NCI-H1048 (cell line): ENCODE measurements around the gene CENPT.
"Not testable (repeated sequence)": the region's sequence is repeated elsewhere in the genome, so short reads cannot be mapped to it uniquely, and the experiment has no call there.

Experiments
- DNase-seq: peaks from one replicate; lab custom pipeline; 2025; lab: John Stamatoyannopoulos, UW

Gene CENPT

GRCh38 chr16:67846320-67847063 is 1.0 kb downstream of the CENPT start, which contains the start of gene NUTF2:
Gene NUTF2, plus strand, starts transcription at chr16:67846933. Its CDS starts 18,198 bp downstream, at chr16:67865131.
- DNase-seq, result peak; percentile 70

- DNase-seq, result no peak
These were observed 1.5 kb downstream of the CENPT start for GRCh38 chr16:67846063-67846319.

- DNase-seq, result no peak
These were observed 2.0 kb downstream of the CENPT start for GRCh38 chr16:67845291-67846062.

- DNase-seq, result no peak
These were observed 3.0 kb downstream of the CENPT start for GRCh38 chr16:67844497-67844896.

GRCh38 chr16:67843343-67843765 is 4.1 kb downstream of the CENPT start:
- no peak for DNase-seq

GRCh38 chr16:67842509-67843342 is 4.8 kb downstream of the CENPT start:
- no peak for DNase-seq

GRCh38 chr16:67841816-67842508 is 5.5 kb downstream of the CENPT start, which contains the start of gene THAP11:
Gene THAP11, plus strand, starts transcription at chr16:67842320. Its CDS starts 235 bp downstream, at chr16:67842555.
- DNase-seq, result peak; percentile 39

- no peak for DNase-seq
These were observed 6.2 kb downstream of the CENPT start for GRCh38 chr16:67841198-67841815.

GRCh38 chr16:67837811-67838210 is 9.7 kb downstream of the CENPT start:
- no peak for DNase-seq

- DNase-seq, result not testable (repeated sequence)
These were observed 10.3 kb downstream of the CENPT start for GRCh38 chr16:67837190-67837589.

- no peak for DNase-seq
These were observed 13.3 kb downstream of the CENPT start for GRCh38 chr16:67834242-67834614.

GRCh38 chr16:67833415-67834241 is 13.9 kb downstream of the CENPT start:
- peak; percentile 62 for DNase-seq

GRCh38 chr16:67833030-67833414 is 14.5 kb downstream of the CENPT start:
- no peak for DNase-seq

GRCh38 chr16:67828651-67829050 is 18.8 kb downstream of the CENPT start:
- DNase-seq, result no peak

- DNase-seq, result no peak
These were observed 21.6 kb downstream of the CENPT start for GRCh38 chr16:67825906-67826305.

GRCh38 chr16:67825119-67825518 is 22.4 kb downstream of the CENPT start:
- DNase-seq, result no peak

GRCh38 chr16:67822511-67822910 is 25.0 kb downstream of the CENPT start:
- no peak for DNase-seq

GRCh38 chr16:67820608-67821259 is 26.8 kb downstream of the CENPT start:
- no peak for DNase-seq

GRCh38 chr16:67814567-67814966 is 32.9 kb downstream of the CENPT start:
- DNase-seq, result no peak

- DNase-seq, result no peak
These were observed 35.6 kb downstream of the CENPT start for GRCh38 chr16:67811899-67812298.
